ENCODE results near the gene MMP11. TPM values are rescaled to one million over a fixed set of nuclear protein-coding genes. Genes with fewer than 3 reads are reported as not detected.

MMP11 gene
- total RNA-seq, 1 experiment from 2014 or later, result 7.4 TPM

DNA sequence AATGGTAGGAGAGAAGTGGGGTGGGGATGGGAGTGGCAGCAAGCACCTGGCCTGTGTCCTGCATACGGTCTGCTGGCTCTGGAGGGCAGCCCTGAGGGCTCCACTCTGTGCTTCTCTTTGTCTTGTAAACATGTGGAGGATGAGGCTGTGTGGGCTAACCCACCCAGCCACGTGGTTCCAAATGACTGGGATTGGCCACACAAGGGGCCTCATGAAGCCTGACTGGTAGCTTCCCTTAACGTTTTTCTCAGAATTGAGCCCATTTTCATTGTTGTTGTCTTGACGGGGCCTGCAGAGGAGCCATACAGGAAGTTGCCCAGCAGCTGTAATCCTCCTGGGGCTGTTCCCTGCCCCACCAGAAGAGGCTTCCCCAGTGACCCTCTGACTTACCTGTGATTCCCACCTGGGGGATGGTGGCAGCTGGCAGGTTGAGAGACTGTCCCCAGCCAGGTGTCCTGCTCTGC lies 48.1 kb downstream of the MMP11 start:
- Histone ChIP-seq H3K36me3 (ENCODE audit: control insufficient read depth in 1 of 2, insufficient read depth in 2 of 2, low read length in 2 of 2) (peaks cover 18 to 29% of the 10 kb centered on the region in 2 experiments; a peak in 3 of 4 replicates), H2AFZ (ENCODE audit: low read depth, low read length, poor library complexity, severe bottlenecking) (no peak overlapping the region), H3K9me3 (ENCODE audit: control insufficient read depth in 1 of 2, insufficient read depth in 1 of 2, low read depth in 1 of 2, low read length in 2 of 2) (no peaks in the 10 kb centered on the region), H3K4me3 (replicated peaks in 1 of 2; ENCODE audit: low read depth in 1 of 2, low read length in 2 of 2) (no peak overlapping the region), H3K79me2 (ENCODE audit: insufficient read depth, low read length) (no peaks in the 10 kb centered on the region), H4K20me1 (ENCODE audit: insufficient read depth) (no peaks in the 10 kb centered on the region), H3K27me3 (ENCODE audit: insufficient read depth, low read length) (no peaks in the 10 kb centered on the region), H3K4me1 (ENCODE audit: control insufficient read depth in 1 of 2, insufficient read depth in 2 of 2, low read length in 2 of 2) (no peaks in the 10 kb centered on the region), H3K9ac (ENCODE audit: low read length) (no peak overlapping the region), H3K27ac (ENCODE audit: low read depth, low read length) (no peak overlapping the region), H3K9me2 (ENCODE audit: insufficient read depth) (no peaks in the 10 kb centered on the region), H3K4me2 (ENCODE audit: low read length) (no peak overlapping the region)
- TF ChIP-seq JUND (IDR thresholded peaks at IDR 0.05) (no peak), RAD21 (IDR thresholded peaks at IDR 0.05; ENCODE audit: low read depth) (no peak)
- ChIA-PET POLR2A (no interaction called here), RAD21 (ENCODE audit: low non-redundant PET in 1 of 2, low total read pairs in 2 of 2, uncharacterized antibody in 2 of 2, unreplicated experiment in 2 of 2) (no interaction called here), CTCF (no interaction called here)
- ATAC-seq, result no peak
- DNase-seq (ENCODE audit: low read depth, low spot score), result no peak
- no TSS peak for BruUV-seq (replicated peaks)
- intact Hi-C loops (cut with micrococcal nuclease), result no loop called here

GRCh38 chr22:23822101-23822671 lies 49.5 kb downstream of the MMP11 start:
- H3K4me1 ChIP-seq (ENCODE audit: control insufficient read depth in 1 of 2, insufficient read depth in 2 of 2, low read length in 2 of 2), result no peaks in the 10 kb centered on the region
- no peak overlapping the region for H2AFZ ChIP-seq (ENCODE audit: low read depth, low read length, poor library complexity, severe bottlenecking)
- H3K79me2 ChIP-seq (ENCODE audit: insufficient read depth, low read length), result no peaks in the 10 kb centered on the region
- ATAC-seq, result no peak
- no peaks in the 10 kb centered on the region for H3K27me3 ChIP-seq (ENCODE audit: insufficient read depth, low read length)
- RAD21 ChIA-PET (ENCODE audit: low non-redundant PET in 1 of 2, low total read pairs in 2 of 2, uncharacterized antibody in 2 of 2, unreplicated experiment in 2 of 2), result no interaction called here
- H4K20me1 ChIP-seq (ENCODE audit: insufficient read depth), result no peaks in the 10 kb centered on the region
- CTCF ChIA-PET, result interaction anchor here (1.0 kb wide), 1 partner anchor 28 kb away, joined by 3 read pairs; no protein-coding TSS in a partner anchor
- intact Hi-C loops (cut with micrococcal nuclease), result no loop called here
- no peaks in the 10 kb centered on the region for H3K9me2 ChIP-seq (ENCODE audit: insufficient read depth)
- peaks cover 19 to 33% of the 10 kb centered on the region in 2 experiments; a peak in 3 of 4 replicates for H3K36me3 ChIP-seq (ENCODE audit: control insufficient read depth in 1 of 2, insufficient read depth in 2 of 2, low read length in 2 of 2)
- H3K9me3 ChIP-seq (ENCODE audit: control insufficient read depth in 1 of 2, insufficient read depth in 1 of 2, low read depth in 1 of 2, low read length in 2 of 2), result no peaks in the 10 kb centered on the region
- H3K27ac ChIP-seq (ENCODE audit: low read depth, low read length), result no peak overlapping the region
- H3K4me3 ChIP-seq (replicated peaks in 1 of 2; ENCODE audit: low read depth in 1 of 2, low read length in 2 of 2), result no peak overlapping the region
- DNase-seq (ENCODE audit: low read depth, low spot score), result no peak
- TF ChIP-seq EZH2phosphoT487 (IDR thresholded peaks at IDR 0.05; ENCODE audit: borderline replicate concordance) (no peak), FOSL1 (IDR thresholded peaks at IDR 0.05; ENCODE audit: low read depth) (no peak)
- TF ChIP-seq, protein P1, sequence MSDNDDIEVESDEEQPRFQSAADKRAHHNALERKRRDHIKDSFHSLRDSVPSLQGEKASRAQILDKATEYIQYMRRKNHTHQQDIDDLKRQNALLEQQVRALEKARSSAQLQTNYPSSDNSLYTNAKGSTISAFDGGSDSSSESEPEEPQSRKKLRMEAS (IDR thresholded peaks at IDR 0.05), result no peak
- no peak overlapping the region for H3K9ac ChIP-seq (ENCODE audit: low read length)
- H3K4me2 ChIP-seq (ENCODE audit: low read length), result no peak overlapping the region
- POLR2A ChIA-PET, result no interaction called here
- no TSS peak for BruUV-seq (replicated peaks)

All from HCT116 (cell line).